ENCODE results near the gene ACP3. TPM values are rescaled to one million over a fixed set of nuclear protein-coding genes. Genes with fewer than 3 reads are reported as not detected.

ACP3 gene, protein sequence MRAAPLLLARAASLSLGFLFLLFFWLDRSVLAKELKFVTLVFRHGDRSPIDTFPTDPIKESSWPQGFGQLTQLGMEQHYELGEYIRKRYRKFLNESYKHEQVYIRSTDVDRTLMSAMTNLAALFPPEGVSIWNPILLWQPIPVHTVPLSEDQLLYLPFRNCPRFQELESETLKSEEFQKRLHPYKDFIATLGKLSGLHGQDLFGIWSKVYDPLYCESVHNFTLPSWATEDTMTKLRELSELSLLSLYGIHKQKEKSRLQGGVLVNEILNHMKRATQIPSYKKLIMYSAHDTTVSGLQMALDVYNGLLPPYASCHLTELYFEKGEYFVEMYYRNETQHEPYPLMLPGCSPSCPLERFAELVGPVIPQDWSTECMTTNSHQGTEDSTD
- total RNA-seq: 10 to 100 TPM in 1 of 2 donors, 1 to 10 TPM in 1; 8.1 to 23.5 TPM

DNA sequence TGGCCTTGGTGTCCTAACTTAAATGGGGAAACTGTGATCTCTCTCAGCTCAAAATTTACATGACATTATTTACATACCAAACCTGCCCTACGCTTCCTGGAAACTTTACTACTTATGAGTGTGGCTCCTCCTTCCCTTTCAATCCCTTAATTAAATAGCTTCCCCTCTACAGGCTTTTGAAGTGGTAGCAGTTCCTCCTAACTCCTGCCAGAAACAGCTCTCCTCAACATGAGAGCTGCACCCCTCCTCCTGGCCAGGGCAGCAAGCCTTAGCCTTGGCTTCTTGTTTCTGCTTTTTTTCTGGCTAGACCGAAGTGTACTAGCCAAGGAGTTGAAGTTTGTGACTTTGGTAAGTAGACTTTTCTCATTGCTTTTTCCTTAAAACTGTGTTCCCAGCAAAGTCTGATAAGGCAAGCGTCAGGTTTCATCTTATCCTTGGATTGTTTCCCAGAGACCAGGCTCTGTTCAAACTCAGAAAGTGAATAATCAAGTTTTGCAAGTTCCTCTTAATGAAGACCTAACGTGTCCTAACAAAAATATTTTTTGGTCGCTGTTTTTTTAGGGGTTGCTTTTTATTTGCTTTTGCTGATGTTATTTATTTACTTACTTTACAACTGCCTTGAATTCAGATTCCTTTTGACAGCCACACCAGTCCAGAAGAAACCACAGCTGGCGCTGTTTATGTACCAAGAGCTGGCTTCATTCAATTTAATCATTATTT is at the start of gene ACP3:
Gene ACP3 (plus strand): TSS at position 179 of the 720 bp plus-strand sequence. CDS start 50 bp downstream, at position 229.
- peak within 1 kb of the TSS; percentile 68 for H3K27ac ChIP-seq
- TF ChIP-seq, protein P1, sequence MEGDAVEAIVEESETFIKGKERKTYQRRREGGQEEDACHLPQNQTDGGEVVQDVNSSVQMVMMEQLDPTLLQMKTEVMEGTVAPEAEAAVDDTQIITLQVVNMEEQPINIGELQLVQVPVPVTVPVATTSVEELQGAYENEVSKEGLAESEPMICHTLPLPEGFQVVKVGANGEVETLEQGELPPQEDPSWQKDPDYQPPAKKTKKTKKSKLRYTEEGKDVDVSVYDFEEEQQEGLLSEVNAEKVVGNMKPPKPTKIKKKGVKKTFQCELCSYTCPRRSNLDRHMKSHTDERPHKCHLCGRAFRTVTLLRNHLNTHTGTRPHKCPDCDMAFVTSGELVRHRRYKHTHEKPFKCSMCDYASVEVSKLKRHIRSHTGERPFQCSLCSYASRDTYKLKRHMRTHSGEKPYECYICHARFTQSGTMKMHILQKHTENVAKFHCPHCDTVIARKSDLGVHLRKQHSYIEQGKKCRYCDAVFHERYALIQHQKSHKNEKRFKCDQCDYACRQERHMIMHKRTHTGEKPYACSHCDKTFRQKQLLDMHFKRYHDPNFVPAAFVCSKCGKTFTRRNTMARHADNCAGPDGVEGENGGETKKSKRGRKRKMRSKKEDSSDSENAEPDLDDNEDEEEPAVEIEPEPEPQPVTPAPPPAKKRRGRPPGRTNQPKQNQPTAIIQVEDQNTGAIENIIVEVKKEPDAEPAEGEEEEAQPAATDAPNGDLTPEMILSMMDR (IDR thresholded peaks at IDR 0.05): no peak
- H3K4me1 ChIP-seq: no peaks in the 10 kb centered on the region
- no peaks in the 10 kb centered on the region for H3K27me3 ChIP-seq
- intact Hi-C loops (cut with DNase I): no loop called here
- no peaks in the 10 kb centered on the region for H3K36me3 ChIP-seq
- H3K9me3 ChIP-seq: no peaks in the 10 kb centered on the region
- H3K9ac ChIP-seq (ENCODE audit: low read depth in 2 of 2, low read length in 2 of 2): peak within 1 kb of the TSS in 1 of 2 donors; percentile 13
- peak within 1 kb of the TSS; percentile 12 for H3K4me3 ChIP-seq
- peak; percentile 51 for DNase-seq

DNA sequence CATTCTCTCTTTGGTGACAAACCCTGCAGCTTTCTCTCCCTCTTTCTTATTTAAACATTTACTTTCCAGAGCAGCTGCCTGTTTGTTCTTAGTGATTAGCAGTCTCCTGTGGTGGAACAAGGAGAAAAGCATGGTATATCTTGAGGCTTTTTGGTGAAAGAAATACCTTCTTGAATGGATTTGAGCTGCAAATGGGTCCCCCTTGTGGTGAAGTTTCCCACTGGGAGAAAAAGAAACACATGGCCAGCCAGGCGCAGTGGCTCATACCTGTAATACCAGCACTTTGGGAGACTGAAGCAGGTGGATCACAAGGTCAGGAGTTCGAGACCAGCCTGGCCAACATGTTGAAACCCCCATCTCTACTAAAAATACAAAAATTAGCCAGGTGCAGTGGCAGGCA is 48.3 kb upstream of the ACP3 start:
- no peak overlapping the region for H3K9ac ChIP-seq (ENCODE audit: low read depth in 2 of 2, low read length in 2 of 2)
- no peaks in the 10 kb centered on the region for H3K27me3 ChIP-seq
- intact Hi-C loops (cut with DNase I): no loop called here
- TF ChIP-seq, protein P1 (IDR thresholded peaks at IDR 0.05): no peak
- no peak overlapping the region for H3K4me3 ChIP-seq
- DNase-seq: no peak
- H3K4me1 ChIP-seq: no peaks in the 10 kb centered on the region
- no peaks in the 10 kb centered on the region for H3K36me3 ChIP-seq
- no peaks in the 10 kb centered on the region for H3K9me3 ChIP-seq
- H3K27ac ChIP-seq: no peak overlapping the region

DNA sequence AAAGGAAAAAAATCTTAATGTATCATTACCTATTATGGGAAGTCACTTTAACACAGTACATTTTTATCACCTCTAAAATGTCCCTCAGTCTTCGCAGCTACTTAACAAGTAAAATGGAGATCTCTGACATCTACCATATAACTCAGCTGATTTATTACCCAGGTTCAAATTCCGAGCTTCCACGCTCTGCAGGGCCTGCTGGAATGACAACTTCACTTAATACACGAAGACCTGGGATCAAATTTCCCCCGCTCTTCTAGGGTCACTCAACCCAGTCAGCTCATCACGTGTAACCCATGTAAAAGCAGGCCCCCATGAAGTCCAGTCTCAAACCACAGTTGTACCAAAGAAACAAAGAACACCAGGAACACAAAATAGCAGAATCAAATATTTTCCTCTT is 44.2 kb upstream of the ACP3 start:
- H3K9me3 ChIP-seq: no peaks in the 10 kb centered on the region
- no peaks in the 10 kb centered on the region for H3K36me3 ChIP-seq
- intact Hi-C loops (cut with DNase I): no loop called here
- no peak overlapping the region for H3K4me3 ChIP-seq
- no peak overlapping the region for H3K27ac ChIP-seq
- no peak overlapping the region for H3K9ac ChIP-seq (ENCODE audit: low read depth in 2 of 2, low read length in 2 of 2)
- TF ChIP-seq, protein P1 (IDR thresholded peaks at IDR 0.05): no peak
- H3K27me3 ChIP-seq: no peaks in the 10 kb centered on the region
- no peak for DNase-seq
- H3K4me1 ChIP-seq: no peaks in the 10 kb centered on the region

DNA sequence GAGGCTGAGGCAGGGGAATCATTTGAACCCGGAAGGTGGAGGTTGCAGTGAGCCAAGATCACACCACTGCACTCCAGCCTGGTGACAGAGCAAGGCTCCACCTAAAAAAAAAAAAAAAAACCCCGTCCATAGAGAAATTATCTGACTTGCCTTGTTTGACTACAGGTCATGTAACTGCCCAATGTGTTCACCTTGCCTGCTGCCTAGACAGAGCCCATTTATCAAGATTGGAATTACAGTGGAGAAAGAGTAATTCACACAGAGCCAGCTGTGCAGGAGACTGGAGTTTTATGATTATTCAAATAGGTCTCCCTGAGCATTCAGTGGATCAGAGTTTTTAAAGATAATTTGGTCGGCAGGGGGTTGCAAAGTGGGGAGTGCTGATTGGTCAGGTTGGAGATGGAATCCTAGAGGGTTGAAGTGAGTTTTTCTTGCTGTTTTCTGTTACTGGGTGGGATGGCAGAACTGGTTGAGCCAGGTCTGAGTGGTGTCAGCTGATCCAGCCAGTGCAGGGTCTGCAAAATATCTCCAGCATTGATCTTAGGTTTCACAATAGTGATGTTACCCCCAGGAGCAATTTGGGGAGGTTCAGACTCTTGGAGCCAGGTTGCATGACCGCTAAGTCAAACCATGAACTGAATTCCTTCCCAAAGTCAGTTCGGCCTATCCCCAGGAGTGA is 40.8 kb upstream of the ACP3 start:
- intact Hi-C loops (cut with DNase I): no loop called here
- TF ChIP-seq, protein P1 (IDR thresholded peaks at IDR 0.05): no peak
- H3K4me1 ChIP-seq: no peaks in the 10 kb centered on the region
- no peak overlapping the region for H3K4me3 ChIP-seq
- no peak overlapping the region for H3K27ac ChIP-seq
- H3K36me3 ChIP-seq: no peaks in the 10 kb centered on the region
- no peaks in the 10 kb centered on the region for H3K27me3 ChIP-seq
- DNase-seq: no peak
- no peak overlapping the region for H3K9ac ChIP-seq (ENCODE audit: low read depth in 2 of 2, low read length in 2 of 2)
- H3K9me3 ChIP-seq: no peaks in the 10 kb centered on the region

DNA sequence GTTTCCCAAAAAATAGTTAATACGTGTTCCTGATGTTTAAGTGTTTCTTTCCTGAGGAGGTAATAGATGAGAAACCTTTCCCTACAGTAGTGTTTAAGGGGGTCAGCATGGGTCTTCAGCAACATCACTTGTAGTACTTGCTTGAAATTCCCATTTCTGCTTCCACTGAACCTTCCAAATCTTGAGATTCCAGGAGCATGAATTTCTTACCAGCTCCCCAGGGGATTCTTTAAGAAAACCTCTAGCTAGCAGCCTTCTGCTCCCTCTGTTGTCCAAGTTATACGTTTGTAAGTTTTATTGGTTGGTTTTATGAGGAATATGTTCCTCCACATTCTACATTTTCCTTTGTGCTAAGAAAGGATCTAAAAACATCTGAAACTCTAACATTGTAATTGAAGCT is 38.2 kb upstream of the ACP3 start:
- no peak overlapping the region for H3K4me3 ChIP-seq

More for the DNA sequence above, 38.2 kb upstream of the ACP3 start:
- TF ChIP-seq, protein P1 (IDR thresholded peaks at IDR 0.05): no peak
- no peaks in the 10 kb centered on the region for H3K27me3 ChIP-seq
- H3K27ac ChIP-seq: no peak overlapping the region
- no peak for DNase-seq
- no peaks in the 10 kb centered on the region for H3K36me3 ChIP-seq
- intact Hi-C loops (cut with DNase I): no loop called here
- H3K4me1 ChIP-seq: no peaks in the 10 kb centered on the region
- H3K9ac ChIP-seq (ENCODE audit: low read depth in 2 of 2, low read length in 2 of 2): no peak overlapping the region
- H3K9me3 ChIP-seq: no peaks in the 10 kb centered on the region

Data from colonic mucosa (tissue), 4 donors.